Measurements from ENCODE around the gene MND1.
"Not testable (repeated sequence)": the region's sequence is repeated elsewhere in the genome, so short reads cannot be mapped to it uniquely, and the experiment has no call there.

The MND1 gene

DNA sequence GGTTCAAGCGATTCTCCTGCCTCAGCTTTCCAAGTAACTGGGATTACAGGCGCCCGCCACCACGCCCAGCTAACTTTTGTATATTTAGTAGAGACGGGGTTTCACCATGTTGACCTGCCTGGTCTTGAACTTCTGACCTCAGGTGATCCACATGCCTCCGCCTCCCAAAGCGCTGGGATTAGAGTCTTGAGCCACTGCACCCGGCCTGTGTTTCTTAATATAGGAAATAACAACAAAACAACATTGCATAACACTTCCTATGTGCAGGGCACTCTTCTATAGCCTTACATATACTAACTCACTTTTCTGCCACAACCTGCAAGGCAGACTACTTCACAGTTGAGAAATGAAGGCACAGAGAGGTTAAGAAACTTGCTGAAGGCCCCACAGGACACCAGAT is 108.9 kb downstream of the MND1 start:
- no peak for DNase-seq (ENCODE audit: low read depth)
- no peak overlapping the region for H3K4me3 ChIP-seq (ENCODE audit: low read length)

GRCh38 chr4:153458969-153459368 is 114.5 kb downstream of the MND1 start:
- H3K4me3 ChIP-seq (ENCODE audit: low read length) = no peak overlapping the region
- TF ChIP-seq CTCF (IDR thresholded peaks at IDR 0.05; ENCODE audit: insufficient read depth, low read depth, low read length, missing control alignments) = no peak
- no peak for DNase-seq (ENCODE audit: low read depth)

More for the DNA sequence above, 108.9 kb downstream of the MND1 start:
- no peak for TF ChIP-seq CTCF (IDR thresholded peaks at IDR 0.05; ENCODE audit: insufficient read depth, low read depth, low read length, missing control alignments)

- DNase-seq (ENCODE audit: low read depth); H3K4me3 ChIP-seq (ENCODE audit: low read length): not testable (repeated sequence)
These were observed 117.1 kb downstream of the MND1 start for GRCh38 chr4:153461549-153461948.

DNA sequence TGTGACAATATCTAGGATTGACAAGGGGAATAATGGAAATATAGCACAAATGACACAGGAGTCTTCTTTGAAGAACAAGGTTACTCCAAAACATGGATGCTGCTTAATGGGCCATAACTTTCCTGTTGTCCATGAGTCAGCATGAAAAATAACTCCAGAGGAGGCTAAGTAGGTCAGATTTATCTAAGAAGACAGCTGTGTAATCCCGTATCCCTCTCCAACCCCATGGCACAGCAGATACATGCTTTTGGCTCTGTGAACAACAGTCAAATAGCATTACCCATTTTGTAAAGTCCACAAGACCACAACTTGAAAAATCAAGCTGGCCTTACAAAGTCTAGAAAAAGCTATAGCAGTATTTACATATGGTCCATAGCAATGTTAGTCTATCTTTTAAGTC is 119.6 kb downstream of the MND1 start:
- no peak for DNase-seq (ENCODE audit: low read depth)
- H3K4me3 ChIP-seq (ENCODE audit: low read length) = no peak overlapping the region
- TF ChIP-seq CTCF (IDR thresholded peaks at IDR 0.05; ENCODE audit: insufficient read depth, low read depth, low read length, missing control alignments) = no peak

Measured in epithelial cell of esophagus (primary cell).